ENCODE data around the gene NBPF9.
"Not testable (repeated sequence)": the region's sequence is repeated elsewhere in the genome, so short reads cannot be mapped to it uniquely, and the experiment has no call there.

NBPF9 gene

GRCh38 chr1:149103109-149104081, at the start of gene NBPF9:
Gene NBPF9, minus strand, starts transcription at chr1:149103551. Its CDS starts 21,412 bp downstream, at chr1:149082139.
- H3K27me3 ChIP-seq (replicated peaks; ENCODE audit: control insufficient read depth, insufficient read depth, low read length); H3K36me3 ChIP-seq (ENCODE audit: control insufficient read depth, insufficient read depth, low read length): not testable (repeated sequence)
- DNase-seq (ENCODE audit: extremely low read depth, insufficient read length) = peak; percentile 60
- H3K4me3 ChIP-seq (replicated peaks; ENCODE audit: low read depth, low read length) = peak within 1 kb of the TSS; percentile 63

GRCh38 chr1:149149909-149150308, 46.6 kb upstream of the NBPF9 start:
- not testable (repeated sequence) for H3K27me3 ChIP-seq (replicated peaks; ENCODE audit: control insufficient read depth, insufficient read depth, low read length); H3K4me3 ChIP-seq (replicated peaks; ENCODE audit: low read depth, low read length); H3K36me3 ChIP-seq (ENCODE audit: control insufficient read depth, insufficient read depth, low read length); DNase-seq (ENCODE audit: extremely low read depth, insufficient read length)

GRCh38 chr1:149137585-149137984, 34.2 kb upstream of the NBPF9 start:
- H3K27me3 ChIP-seq (replicated peaks; ENCODE audit: control insufficient read depth, insufficient read depth, low read length); H3K36me3 ChIP-seq (ENCODE audit: control insufficient read depth, insufficient read depth, low read length); DNase-seq (ENCODE audit: extremely low read depth, insufficient read length); H3K4me3 ChIP-seq (replicated peaks; ENCODE audit: low read depth, low read length): not testable (repeated sequence)

- not testable (repeated sequence) for DNase-seq (ENCODE audit: extremely low read depth, insufficient read length); H3K36me3 ChIP-seq (ENCODE audit: control insufficient read depth, insufficient read depth, low read length); H3K4me3 ChIP-seq (replicated peaks; ENCODE audit: low read depth, low read length); H3K27me3 ChIP-seq (replicated peaks; ENCODE audit: control insufficient read depth, insufficient read depth, low read length)
Measured at GRCh38 chr1:149130938-149131337, 27.6 kb upstream of the NBPF9 start.

GRCh38 chr1:149129245-149129644, 25.9 kb upstream of the NBPF9 start:
- H3K4me3 ChIP-seq (replicated peaks; ENCODE audit: low read depth, low read length) = not testable (repeated sequence)

GRCh38 chr1:149126555-149127145, 23.3 kb upstream of the NBPF9 start:
- DNase-seq (ENCODE audit: extremely low read depth, insufficient read length); H3K4me3 ChIP-seq (replicated peaks; ENCODE audit: low read depth, low read length); H3K36me3 ChIP-seq (ENCODE audit: control insufficient read depth, insufficient read depth, low read length); H3K27me3 ChIP-seq (replicated peaks; ENCODE audit: control insufficient read depth, insufficient read depth, low read length): not testable (repeated sequence)

More at GRCh38 chr1:149129245-149129644, 25.9 kb upstream of the NBPF9 start:
- H3K27me3 ChIP-seq (replicated peaks; ENCODE audit: control insufficient read depth, insufficient read depth, low read length); H3K36me3 ChIP-seq (ENCODE audit: control insufficient read depth, insufficient read depth, low read length); DNase-seq (ENCODE audit: extremely low read depth, insufficient read length): not testable (repeated sequence)

- not testable (repeated sequence) for DNase-seq (ENCODE audit: extremely low read depth, insufficient read length); H3K36me3 ChIP-seq (ENCODE audit: control insufficient read depth, insufficient read depth, low read length); H3K4me3 ChIP-seq (replicated peaks; ENCODE audit: low read depth, low read length); H3K27me3 ChIP-seq (replicated peaks; ENCODE audit: control insufficient read depth, insufficient read depth, low read length)
Measured at GRCh38 chr1:149123948-149124926, 20.9 kb upstream of the NBPF9 start.

- H3K4me3 ChIP-seq (replicated peaks; ENCODE audit: low read depth, low read length); H3K27me3 ChIP-seq (replicated peaks; ENCODE audit: control insufficient read depth, insufficient read depth, low read length); DNase-seq (ENCODE audit: extremely low read depth, insufficient read length); H3K36me3 ChIP-seq (ENCODE audit: control insufficient read depth, insufficient read depth, low read length): not testable (repeated sequence)
Measured at GRCh38 chr1:149112828-149113227, 9.5 kb upstream of the NBPF9 start.

- not testable (repeated sequence) for DNase-seq (ENCODE audit: extremely low read depth, insufficient read length); H3K4me3 ChIP-seq (replicated peaks; ENCODE audit: low read depth, low read length)
Measured at GRCh38 chr1:149110343-149110742, 7.0 kb upstream of the NBPF9 start.

GRCh38 chr1:149102574-149102973, 777 bp downstream of the NBPF9 start:
- peak overlapping the region; percentile 48 for H3K4me3 ChIP-seq (replicated peaks; ENCODE audit: low read depth, low read length)
- H3K27me3 ChIP-seq (replicated peaks; ENCODE audit: control insufficient read depth, insufficient read depth, low read length); H3K36me3 ChIP-seq (ENCODE audit: control insufficient read depth, insufficient read depth, low read length); DNase-seq (ENCODE audit: extremely low read depth, insufficient read length): not testable (repeated sequence)

More at GRCh38 chr1:149110343-149110742, 7.0 kb upstream of the NBPF9 start:
- H3K27me3 ChIP-seq (replicated peaks; ENCODE audit: control insufficient read depth, insufficient read depth, low read length); H3K36me3 ChIP-seq (ENCODE audit: control insufficient read depth, insufficient read depth, low read length): not testable (repeated sequence)

GRCh38 chr1:149098276-149098675, 5.1 kb downstream of the NBPF9 start:
- not testable (repeated sequence) for H3K27me3 ChIP-seq (replicated peaks; ENCODE audit: control insufficient read depth, insufficient read depth, low read length); H3K4me3 ChIP-seq (replicated peaks; ENCODE audit: low read depth, low read length); H3K36me3 ChIP-seq (ENCODE audit: control insufficient read depth, insufficient read depth, low read length); DNase-seq (ENCODE audit: extremely low read depth, insufficient read length)

GRCh38 chr1:149093155-149093554, 10.2 kb downstream of the NBPF9 start:
- H3K27me3 ChIP-seq (replicated peaks; ENCODE audit: control insufficient read depth, insufficient read depth, low read length); H3K36me3 ChIP-seq (ENCODE audit: control insufficient read depth, insufficient read depth, low read length); H3K4me3 ChIP-seq (replicated peaks; ENCODE audit: low read depth, low read length); DNase-seq (ENCODE audit: extremely low read depth, insufficient read length): not testable (repeated sequence)

GRCh38 chr1:149075505-149076127, 27.7 kb downstream of the NBPF9 start:
- H3K4me3 ChIP-seq (replicated peaks; ENCODE audit: low read depth, low read length); H3K27me3 ChIP-seq (replicated peaks; ENCODE audit: control insufficient read depth, insufficient read depth, low read length); H3K36me3 ChIP-seq (ENCODE audit: control insufficient read depth, insufficient read depth, low read length); DNase-seq (ENCODE audit: extremely low read depth, insufficient read length): not testable (repeated sequence)
